GM06990 (cell line): ENCODE data around the gene C3orf18.

Experiments used
- DNase-seq: peaks from one replicate; pipeline ENCODE4 v3.0.0-alpha.2; 2011; ENCODE audit not compliant: insufficient read length; ENCODE audit errors: extremely low read depth
- H3K27me3 ChIP-seq: replicated peaks from 2 replicates; pipeline ENCODE4 v1.6.0; 2011; ENCODE audit warnings: low read length; ENCODE audit not compliant: control insufficient read depth, insufficient read depth
- H3K36me3 ChIP-seq: 2 replicates; pipeline ENCODE4 v1.5.1; 2011; ENCODE audit warnings: low read length; ENCODE audit not compliant: control insufficient read depth, insufficient read depth
- H3K4me3 ChIP-seq: replicated peaks from 2 replicates; pipeline ENCODE4 v1.5.1; 2011; ENCODE audit warnings: low read depth, mild to moderate bottlenecking, control low read depth, low read length
- CTCF ChIP-seq: IDR thresholded peaks from 2 replicates; pipeline ENCODE4 v1.5.1; 2011; ENCODE audit warnings: low read length, control low read depth, mild to moderate bottlenecking, inconsistent platforms; ENCODE audit not compliant: insufficient read depth, poor library complexity, severe bottlenecking

Gene C3orf18

GRCh38 chr3:50550079-50550736 is 17.3 kb downstream of the C3orf18 start:
- no peak for DNase-seq
- Histone ChIP-seq H3K4me3 (no peak overlapping the region), H3K36me3 (no peaks in the 10 kb centered on the region), H3K27me3 (no peaks in the 10 kb centered on the region)
- TF ChIP-seq CTCF: peak; percentile 83

GRCh38 chr3:50549226-50549625 is 18.3 kb downstream of the C3orf18 start:
- H3K4me3 ChIP-seq: no peak overlapping the region
- no peaks in the 10 kb centered on the region for H3K36me3 ChIP-seq
- no peak for TF ChIP-seq CTCF
- DNase-seq: no peak
- H3K27me3 ChIP-seq: no peaks in the 10 kb centered on the region

GRCh38 chr3:50545781-50546180 is 21.8 kb downstream of the C3orf18 start:
- no peak for TF ChIP-seq CTCF
- no peaks in the 10 kb centered on the region for H3K36me3 ChIP-seq
- H3K27me3 ChIP-seq: peaks cover 1% of the 10 kb centered on the region; the same call in 1 of the 2 replicates
- H3K4me3 ChIP-seq: no peak overlapping the region
- no peak for DNase-seq

GRCh38 chr3:50542177-50543034 is 25.1 kb downstream of the C3orf18 start:
- DNase-seq: no peak
- peak; percentile 91 for TF ChIP-seq CTCF
- H3K27me3 ChIP-seq: peaks cover 1% of the 10 kb centered on the region
- no peaks in the 10 kb centered on the region for H3K36me3 ChIP-seq
- no peak overlapping the region for H3K4me3 ChIP-seq

- DNase-seq: no peak
- peaks cover 1% of the 10 kb centered on the region for H3K27me3 ChIP-seq
- no peak for TF ChIP-seq CTCF
- H3K4me3 ChIP-seq: no peak overlapping the region
- no peaks in the 10 kb centered on the region for H3K36me3 ChIP-seq
Observed at GRCh38 chr3:50539356-50540286, 27.9 kb downstream of the C3orf18 start.
